Bronchus fibroblast of lung (primary cell): Measurements from ENCODE around the gene CFB. TPM values are rescaled to one million over a fixed set of nuclear protein-coding genes. Genes with fewer than 3 reads are reported as not detected.

ENCODE experiments used
- total RNA-seq: library from RNA; depleted of rRNA; stranded (reverse); fragments of >200 nt; gene quantifications from 2 replicates; pipeline ENCODE4 v1.2.3, GENCODE V29; 2015

Gene CFB
- 2.0 and 2.7 TPM in 2 replicates for total RNA-seq

DNA sequence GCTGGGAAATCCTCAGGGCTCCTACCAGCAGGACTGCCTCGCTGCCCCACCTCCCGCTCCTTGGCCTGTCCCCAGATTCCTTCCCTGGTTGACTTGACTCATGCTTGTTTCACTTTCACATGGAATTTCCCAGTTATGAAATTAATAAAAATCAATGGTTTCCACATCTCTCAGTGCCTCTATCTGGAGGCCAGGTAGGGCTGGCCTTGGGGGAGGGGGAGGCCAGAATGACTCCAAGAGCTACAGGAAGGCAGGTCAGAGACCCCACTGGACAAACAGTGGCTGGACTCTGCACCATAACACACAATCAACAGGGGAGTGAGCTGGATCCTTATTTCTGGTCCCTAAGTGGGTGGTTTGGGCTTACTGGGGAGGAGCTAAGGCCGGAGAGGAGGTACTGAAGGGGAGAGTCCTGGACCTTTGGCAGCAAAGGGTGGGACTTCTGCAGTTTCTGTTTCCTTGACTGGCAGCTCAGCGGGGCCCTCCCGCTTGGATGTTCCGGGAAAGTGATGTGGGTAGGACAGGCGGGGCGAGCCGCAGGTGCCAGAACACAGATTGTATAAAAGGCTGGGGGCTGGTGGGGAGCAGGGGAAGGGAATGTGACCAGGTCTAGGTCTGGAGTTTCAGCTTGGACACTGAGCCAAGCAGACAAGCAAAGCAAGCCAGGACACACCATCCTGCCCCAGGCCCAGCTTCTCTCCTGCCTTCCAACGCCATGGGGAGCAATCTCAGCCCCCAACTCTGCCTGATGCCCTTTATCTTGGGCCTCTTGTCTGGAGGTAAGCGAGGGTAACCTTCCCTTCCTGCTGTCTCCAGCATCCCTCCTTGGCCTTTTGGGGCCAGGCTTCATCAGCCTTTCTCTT, at the start of gene CFB:
Gene CFB, plus strand, starts transcription at position 589 of the 863 bp plus-strand sequence. Its CDS starts 127 bp downstream, at position 716.

GRCh38 chr6:31897612-31898382, 48.1 kb upstream of the CFB start, which contains the start of gene EHMT2:
TSS of gene EHMT2 (minus strand) at chr6:31897698. CDS start at chr6:31897677, 21 bp downstream.

GRCh38 chr6:31901953-31902643, 43.8 kb upstream of the CFB start, which contains the start of gene ZBTB12:
TSS of gene ZBTB12 (minus strand) at chr6:31902086. CDS start at chr6:31901305, 781 bp downstream.

GRCh38 chr6:31927242-31927862, 18.5 kb upstream of the CFB start, which contains the start of gene C2:
TSS of gene C2 (plus strand) at chr6:31927717. CDS start at chr6:31927753, 36 bp downstream.

GRCh38 chr6:31958741-31959739, 13.1 kb downstream of the CFB start, which contains the start of the genes NELFE and SKIC2:
TSS of gene NELFE (minus strand) at chr6:31958971. CDS start at chr6:31958446, 525 bp downstream.
TSS of gene SKIC2 (plus strand) at chr6:31959175. CDS start at chr6:31959193, 18 bp downstream.

GRCh38 chr6:31971993-31972708, 26.3 kb downstream of the CFB start, which contains the start of gene DXO:
TSS of gene DXO (minus strand) at chr6:31972138. CDS start at chr6:31971675, 463 bp downstream.

DNA sequence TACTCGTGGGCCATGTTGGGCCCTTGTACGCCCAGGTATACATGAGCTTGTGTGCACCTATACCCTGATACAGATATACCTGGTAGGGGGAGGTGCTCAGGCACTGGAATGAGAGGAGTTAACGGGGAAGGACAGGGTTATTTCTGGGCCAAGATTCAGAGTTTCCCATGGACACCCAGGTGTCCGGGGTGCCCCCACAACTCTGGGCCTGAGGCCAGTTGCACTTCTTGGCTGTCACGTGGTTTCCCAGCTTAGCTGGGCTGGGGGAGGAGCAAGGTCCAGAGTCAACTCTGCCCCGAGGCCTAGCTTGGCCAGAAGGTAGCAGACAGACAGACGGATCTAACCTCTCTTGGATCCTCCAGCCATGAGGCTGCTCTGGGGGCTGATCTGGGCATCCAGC, 35.8 kb downstream of the CFB start, which contains the start of gene C4A:
Gene C4A, plus strand, starts transcription at position 314 of the 400 bp plus-strand sequence. Its CDS starts 51 bp downstream, at position 365.

Other genes starting within 250 kb of the CFB start
- 23.5 and 25.1 TPM in 2 replicates for gene ABHD16A, start 242.8 kb upstream of the CFB start, total RNA-seq
- not detected in 2 replicates for gene LY6G6F, start 239.2 kb upstream of the CFB start, total RNA-seq
- gene LY6G6D, start 230.7 kb upstream of the CFB start, total RNA-seq, result not detected in 2 replicates
- gene LY6G6C, start 224.3 kb upstream of the CFB start, total RNA-seq, result not detected in 2 replicates
- not detected in 2 replicates for gene MPIG6B, start 222.7 kb upstream of the CFB start, total RNA-seq
- 56.0 and 63.8 TPM in 2 replicates for gene DDAH2, start 216.8 kb upstream of the CFB start, total RNA-seq
- 974 and 1,027 TPM in 2 replicates for gene CLIC1, start 209.6 kb upstream of the CFB start, total RNA-seq
- 10.9 and 15.5 TPM in 2 replicates for gene MSH5, start 206.1 kb upstream of the CFB start, total RNA-seq
- gene SAPCD1, start 183.4 kb upstream of the CFB start, total RNA-seq, result 3.2 and 5.8 TPM in 2 replicates
- 0.45 and 0.67 TPM in 2 replicates for gene VWA7, start 168.8 kb upstream of the CFB start, total RNA-seq
- 90.6 and 111 TPM in 2 replicates for gene VARS1, start 150.3 kb upstream of the CFB start, total RNA-seq
- 133 and 134 TPM in 2 replicates for gene LSM2, start 139.1 kb upstream of the CFB start, total RNA-seq
- 0.30 and 0.50 TPM in 2 replicates for gene HSPA1L, start 130.8 kb upstream of the CFB start, total RNA-seq
- gene HSPA1A, start 130.6 kb upstream of the CFB start, total RNA-seq, result 56.3 and 60.4 TPM in 2 replicates
- 112 and 118 TPM in 2 replicates for gene HSPA1B, start 118.4 kb upstream of the CFB start, total RNA-seq
- gene NEU1, start 83.3 kb upstream of the CFB start, total RNA-seq, result 53.8 and 61.4 TPM in 2 replicates
- gene SLC44A4, start 67.1 kb upstream of the CFB start, total RNA-seq, result 0.45 TPM in 1 of 2 replicates, not detected in the other
- gene EHMT2, start 48.4 kb upstream of the CFB start, total RNA-seq, result 38.7 and 39.8 TPM in 2 replicates
- 3.0 and 3.3 TPM in 2 replicates for gene ZBTB12, start 44.0 kb upstream of the CFB start, total RNA-seq
- gene C2, start 18.4 kb upstream of the CFB start, total RNA-seq, result 0.17 and 0.30 TPM in 2 replicates
- 142 and 144 TPM in 2 replicates for gene NELFE, start 12.9 kb downstream of the CFB start, total RNA-seq
- 44.4 and 46.7 TPM in 2 replicates for gene SKIC2, start 13.1 kb downstream of the CFB start, total RNA-seq
- 17.5 and 21.9 TPM in 2 replicates for gene DXO, start 26.0 kb downstream of the CFB start, total RNA-seq
- gene C4A, start 36.0 kb downstream of the CFB start, total RNA-seq, result 2.7 and 2.8 TPM in 2 replicates
- 1.5 and 2.2 TPM in 2 replicates for gene C4B, start 68.7 kb downstream of the CFB start, total RNA-seq
- gene CYP21A2, start 92.3 kb downstream of the CFB start, total RNA-seq, result 0.17 TPM in 1 of 2 replicates, not detected in the other
- under 0.01 and 0.17 TPM in 2 replicates for gene TNXB, start 163.2 kb downstream of the CFB start, total RNA-seq
- gene ATF6B, start 182.2 kb downstream of the CFB start, total RNA-seq, result 25.9 and 31.4 TPM in 2 replicates
- 6.4 and 6.7 TPM in 2 replicates for gene FKBPL, start 184.2 kb downstream of the CFB start, total RNA-seq
- gene PRRT1, start 205.8 kb downstream of the CFB start, total RNA-seq, result 0.15 and 0.17 TPM in 2 replicates
- gene PPT2, start 208.0 kb downstream of the CFB start, total RNA-seq, result 12.2 and 13.6 TPM in 2 replicates
- gene EGFL8, start 218.5 kb downstream of the CFB start, total RNA-seq, result 0.89 and 1.2 TPM in 2 replicates
- 68.5 and 73.0 TPM in 2 replicates for gene AGPAT1, start 230.0 kb downstream of the CFB start, total RNA-seq
- gene RNF5, start 232.3 kb downstream of the CFB start, total RNA-seq, result 74.6 and 80.7 TPM in 2 replicates
- gene AGER, start 238.2 kb downstream of the CFB start, total RNA-seq, result 1.0 and 1.3 TPM in 2 replicates
- gene PBX2, start 244.1 kb downstream of the CFB start, total RNA-seq, result 26.9 and 31.5 TPM in 2 replicates
- gene GPSM3, start 246.5 kb downstream of the CFB start, total RNA-seq, result 11.3 and 15.0 TPM in 2 replicates